Right ventricle myocardium superior (tissue), 1 donor: ENCODE measurements around the gene SCNN1A. TPM values are rescaled to one million over a fixed set of nuclear protein-coding genes. Genes with fewer than 3 reads are reported as not detected.

Experiments
- ATAC-seq: fragments of 200-7000 bp; cut with Tn5 transposase; one replicate; pipeline ENCODE4 v1.9.1; 2020; ENCODE audit warnings: mild to moderate bottlenecking; ENCODE audit not compliant: poor library complexity
- DNase-seq: peaks from one replicate; pipeline ENCODE4 v3.0.0-alpha.2; 2020
- intact Hi-C: fragments of 100-400 bp; cut with DNase I; formaldehyde crosslinking; loops from one replicate; pipeline ENCODE4 v1.11.2; 2022
- total RNA-seq: library from RNA; stranded (reverse); fragmentation: NEBNext Ultra II Directional; extraction: Animal tissue kit (Norgen Biotek cat#: 25700); gene quantifications from one replicate; pipeline ENCODE4 v1.2.1, GENCODE V29; 2021
- donor health status: DM: no; HTN: yes; CAD: no; lungs with severe emphysema.

Gene SCNN1A
- total RNA-seq, 1 donor from 2014 or later = not detected

DNA sequence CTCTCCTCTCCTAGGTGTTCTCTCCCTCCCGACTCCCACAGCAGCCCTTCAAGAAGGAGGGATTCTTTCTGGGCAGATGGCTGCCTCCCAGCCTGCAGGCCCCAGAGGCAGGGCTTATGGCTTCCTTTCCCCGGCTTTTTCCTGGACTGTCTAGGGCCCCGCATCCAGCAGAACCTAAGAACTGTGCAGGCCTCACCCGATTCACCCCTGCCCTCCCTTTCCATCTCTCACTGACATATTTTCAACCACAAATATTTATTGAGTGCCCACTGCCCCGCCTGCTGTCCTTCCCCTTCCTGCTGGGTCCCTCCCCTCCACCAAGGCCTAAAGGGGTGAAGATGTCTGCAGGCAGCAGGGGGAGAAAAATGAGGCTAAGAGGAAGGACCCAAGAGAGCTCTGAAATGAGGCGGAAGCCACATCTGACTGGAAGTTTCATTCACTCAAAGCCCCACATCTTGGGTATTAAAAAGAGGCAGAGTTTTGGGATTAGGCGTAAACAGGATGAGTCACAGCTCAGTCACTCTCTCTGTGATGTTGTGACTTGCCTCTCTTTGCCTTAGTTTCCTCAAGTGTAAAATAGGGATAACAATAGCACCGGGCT, 2.9 kb downstream of the SCNN1A start:
- ATAC-seq = no peak
- intact Hi-C loops = no loop called here

DNA sequence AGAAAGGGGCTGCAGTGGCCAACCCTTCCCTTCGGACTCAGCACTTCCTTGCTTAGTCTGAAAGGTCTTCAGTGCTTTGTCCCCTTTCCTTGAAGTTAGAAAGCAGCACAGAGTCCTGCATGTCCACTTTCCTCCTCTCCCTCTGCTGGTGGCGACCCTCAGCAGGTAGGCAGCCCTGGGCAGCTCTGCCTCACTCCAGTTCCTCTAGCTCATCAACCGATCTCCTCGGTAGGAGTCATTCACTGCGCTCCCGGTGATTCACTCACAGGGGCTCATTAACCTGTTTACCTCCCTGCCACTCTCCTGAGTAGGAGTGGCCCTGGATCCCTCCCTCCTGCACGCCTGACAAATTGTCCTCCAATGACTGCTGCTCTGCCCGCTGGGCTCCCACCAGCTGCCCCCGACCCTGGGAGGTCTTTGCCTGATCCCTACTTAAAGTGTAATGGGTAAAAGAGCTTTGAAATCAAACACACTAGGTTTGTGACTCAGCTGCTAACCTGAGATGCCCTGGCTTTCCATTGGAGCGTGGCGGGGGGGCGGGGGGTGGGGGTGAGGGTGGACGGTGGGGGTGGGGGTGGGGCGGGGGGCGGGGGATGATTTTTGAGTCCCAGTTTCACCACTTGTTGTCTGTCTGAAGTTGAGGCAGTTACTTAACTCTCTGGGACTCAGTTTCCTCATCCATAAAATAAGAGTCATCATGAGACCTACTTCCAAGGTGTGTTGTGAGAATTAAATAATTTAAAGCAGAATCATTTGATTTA, 4.2 kb downstream of the SCNN1A start:
- DNase-seq (no peak), ATAC-seq (no peak)
- intact Hi-C loops = no loop called here

More for the DNA sequence above, 2.9 kb downstream of the SCNN1A start:
- DNase-seq = no peak

DNA sequence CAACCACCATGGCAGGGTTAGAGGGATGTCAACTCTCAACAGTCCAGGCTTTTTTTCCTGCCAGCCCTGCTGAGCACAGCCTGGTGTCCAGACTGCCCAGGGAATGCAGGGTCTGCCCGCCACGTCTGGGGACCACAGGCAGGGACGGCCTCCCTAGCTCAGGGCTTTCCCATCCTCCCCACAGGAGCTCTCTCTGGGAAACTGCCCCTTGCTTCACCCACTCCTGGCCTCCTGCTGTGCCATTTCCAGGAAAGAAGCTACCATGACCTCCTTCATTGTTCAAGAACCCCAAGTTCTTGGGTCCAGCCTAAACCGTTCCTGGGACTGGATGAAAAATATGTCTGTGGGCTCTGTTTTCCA, 4.8 kb downstream of the SCNN1A start:
- no peak for ATAC-seq
- DNase-seq = no peak
- intact Hi-C loops = no loop called here

DNA sequence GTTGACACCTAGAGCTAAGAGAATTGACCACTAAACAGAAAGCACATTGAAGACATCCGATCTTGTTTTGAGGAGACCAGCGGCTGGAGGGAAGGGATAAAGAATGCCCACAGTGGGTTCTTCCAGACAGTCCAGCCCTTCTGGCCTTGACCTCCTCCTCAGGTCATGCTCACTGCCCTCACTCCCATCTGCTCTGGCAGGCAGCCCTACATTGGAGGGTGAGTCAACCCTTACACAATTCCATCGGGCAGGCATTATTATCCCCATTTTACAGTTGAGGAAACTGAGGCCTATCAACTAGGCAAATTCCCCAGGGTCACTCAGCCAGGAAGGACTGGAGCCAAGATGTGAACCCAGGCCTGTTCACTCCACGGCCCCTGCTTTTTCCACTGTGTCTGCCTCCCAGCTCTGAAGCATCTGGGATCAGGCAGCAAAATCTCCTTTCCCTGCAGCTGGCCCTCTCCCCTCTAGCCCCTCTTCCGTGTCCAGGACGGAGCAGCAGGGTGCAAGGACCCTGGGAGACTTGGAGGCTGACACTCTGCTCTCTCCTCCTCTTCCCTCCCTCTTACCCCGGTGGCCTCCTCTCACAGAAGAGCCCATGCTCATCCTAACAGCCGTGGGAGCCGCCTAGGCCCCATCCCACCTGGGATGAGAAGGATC, 5.3 kb downstream of the SCNN1A start:
- intact Hi-C loops = no loop called here
- no peak for DNase-seq
- ATAC-seq = no peak

DNA sequence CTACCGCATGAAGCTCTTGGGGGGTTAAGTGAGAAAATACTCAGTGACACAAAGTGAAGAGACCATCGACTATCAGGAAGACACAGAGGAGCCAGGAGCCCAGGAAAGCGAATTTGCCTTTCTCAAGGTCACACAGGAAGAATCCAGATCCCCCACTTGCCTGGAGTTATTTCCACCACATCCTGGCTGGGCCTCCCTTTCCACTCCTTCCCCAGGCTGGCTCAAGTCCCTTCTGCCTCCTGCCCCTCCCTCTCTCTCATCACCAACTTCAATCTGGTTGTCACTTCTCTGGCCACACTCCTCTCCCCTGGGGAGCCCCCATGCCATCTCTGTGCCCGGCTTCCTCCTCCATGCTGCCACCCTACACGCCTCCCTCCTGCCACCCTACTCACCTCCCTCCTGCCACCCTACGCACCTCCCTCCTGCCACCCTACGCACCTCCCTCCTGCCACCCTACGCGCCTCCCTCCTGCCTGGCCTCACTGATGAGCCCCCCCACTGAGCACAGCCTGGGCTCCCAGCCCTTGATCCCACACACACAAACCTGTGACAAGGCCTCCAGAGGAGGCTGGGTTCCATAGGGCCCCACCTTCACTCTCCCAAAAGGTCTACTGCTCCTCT, 6.3 kb downstream of the SCNN1A start:
- intact Hi-C loops = no loop called here
- ATAC-seq = no peak

DNA sequence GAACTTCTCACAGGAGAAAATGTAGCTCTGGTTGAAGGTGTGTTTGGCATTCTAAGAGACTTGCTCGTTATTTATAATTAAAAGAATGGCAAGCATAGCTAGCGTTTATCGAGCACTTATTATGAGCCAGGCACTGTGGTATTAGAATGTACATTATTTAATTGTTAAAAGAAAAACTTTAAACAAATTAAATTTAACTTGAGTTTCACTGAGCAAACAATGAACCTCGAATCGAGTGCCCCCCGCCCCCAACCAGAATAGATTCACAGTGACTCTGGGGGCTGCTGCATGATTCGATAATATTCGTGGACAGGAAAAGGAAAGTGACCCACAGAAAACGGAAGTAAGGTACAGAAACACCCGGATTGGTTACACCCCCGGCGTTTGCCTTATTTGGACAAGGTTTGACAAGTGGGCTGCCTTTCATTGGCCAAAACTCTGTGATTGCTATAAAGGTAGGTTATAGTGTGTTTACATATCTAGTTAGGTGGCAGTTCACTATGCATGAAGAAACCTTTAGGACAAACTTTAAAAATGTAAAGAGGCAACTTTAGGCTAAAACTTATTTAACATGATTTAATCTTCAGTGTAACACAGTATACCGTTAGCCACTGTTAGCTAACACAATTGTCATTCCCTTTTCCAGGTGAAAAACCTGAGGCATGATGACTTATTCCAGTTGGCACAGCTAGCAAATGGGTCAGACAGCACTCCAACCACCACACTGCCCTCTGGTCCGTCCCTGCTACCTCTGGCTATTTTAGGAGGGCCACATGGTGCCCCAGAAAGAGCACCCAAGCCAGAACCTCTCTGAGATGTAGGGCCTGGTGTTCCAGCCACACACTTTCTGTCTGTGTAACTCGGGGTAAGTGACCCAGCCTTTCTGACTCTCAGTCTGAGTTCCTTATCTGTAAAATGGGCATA, 7.1 kb downstream of the SCNN1A start:
- DNase-seq (no peak), ATAC-seq (no peak)
- intact Hi-C loops = no loop called here

More for the DNA sequence above, 6.3 kb downstream of the SCNN1A start:
- DNase-seq = peak; percentile 10

DNA sequence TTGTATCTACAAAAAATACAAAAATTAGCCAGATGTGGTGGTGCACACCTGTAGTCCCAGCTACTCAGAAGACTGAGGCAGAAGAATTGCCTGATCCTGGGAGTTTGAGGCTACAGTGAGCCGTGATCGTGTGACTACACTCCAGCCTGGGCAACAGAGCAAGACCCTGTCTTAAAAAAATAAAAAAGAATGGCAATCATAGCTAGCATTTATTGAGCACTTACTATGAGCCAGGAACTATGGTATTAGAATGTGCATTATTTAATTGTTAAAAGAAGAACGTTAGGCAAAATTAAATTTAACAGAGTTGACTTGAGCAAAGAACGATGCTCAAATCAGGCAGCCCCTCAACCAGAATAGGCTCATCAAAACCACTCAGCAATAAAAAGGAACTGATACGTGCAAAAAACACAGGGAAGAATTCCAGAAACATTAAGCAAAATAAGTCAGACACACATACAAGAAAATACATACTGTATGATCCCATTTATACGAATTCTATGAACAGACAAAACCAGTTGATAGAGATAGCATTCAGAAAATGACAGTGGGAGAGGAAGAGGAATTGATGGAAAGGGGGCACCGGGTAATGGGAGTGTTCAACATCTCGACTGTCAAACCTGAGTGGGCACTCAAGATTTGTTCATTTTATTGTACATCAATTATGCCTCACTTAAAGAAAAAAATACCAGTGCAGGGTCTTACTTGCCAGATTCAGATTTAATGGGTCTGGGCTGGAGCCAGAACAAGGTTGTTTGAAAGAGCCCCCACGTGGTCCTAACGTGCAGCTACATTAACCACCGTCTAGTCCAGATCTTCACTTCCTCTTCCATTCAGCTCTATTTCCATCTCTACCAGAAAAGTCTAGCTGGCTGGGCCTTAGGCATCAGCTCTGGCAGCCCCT, 8.0 kb downstream of the SCNN1A start:
- ATAC-seq (peak; percentile 28), DNase-seq (no peak)
- intact Hi-C loops = no loop called here

DNA sequence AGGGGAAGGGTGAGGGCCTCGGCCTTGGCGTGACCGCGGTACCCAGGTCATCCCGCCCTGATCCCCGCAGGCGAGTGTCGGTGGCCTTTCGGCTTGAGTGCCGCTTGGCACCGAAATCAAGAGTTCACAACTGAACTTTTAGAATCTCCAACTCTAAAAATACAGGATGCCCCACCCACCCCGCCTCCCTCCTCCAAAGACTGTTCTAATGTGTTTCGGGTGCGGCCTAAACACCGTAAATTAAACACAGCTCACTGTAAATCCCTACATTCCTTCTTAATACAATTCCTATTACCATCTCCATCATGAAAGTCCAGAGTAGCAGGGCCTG, 11.4 kb downstream of the SCNN1A start:
- intact Hi-C loops = no loop called here
- DNase-seq (no peak), ATAC-seq (peak; percentile 9)

DNA sequence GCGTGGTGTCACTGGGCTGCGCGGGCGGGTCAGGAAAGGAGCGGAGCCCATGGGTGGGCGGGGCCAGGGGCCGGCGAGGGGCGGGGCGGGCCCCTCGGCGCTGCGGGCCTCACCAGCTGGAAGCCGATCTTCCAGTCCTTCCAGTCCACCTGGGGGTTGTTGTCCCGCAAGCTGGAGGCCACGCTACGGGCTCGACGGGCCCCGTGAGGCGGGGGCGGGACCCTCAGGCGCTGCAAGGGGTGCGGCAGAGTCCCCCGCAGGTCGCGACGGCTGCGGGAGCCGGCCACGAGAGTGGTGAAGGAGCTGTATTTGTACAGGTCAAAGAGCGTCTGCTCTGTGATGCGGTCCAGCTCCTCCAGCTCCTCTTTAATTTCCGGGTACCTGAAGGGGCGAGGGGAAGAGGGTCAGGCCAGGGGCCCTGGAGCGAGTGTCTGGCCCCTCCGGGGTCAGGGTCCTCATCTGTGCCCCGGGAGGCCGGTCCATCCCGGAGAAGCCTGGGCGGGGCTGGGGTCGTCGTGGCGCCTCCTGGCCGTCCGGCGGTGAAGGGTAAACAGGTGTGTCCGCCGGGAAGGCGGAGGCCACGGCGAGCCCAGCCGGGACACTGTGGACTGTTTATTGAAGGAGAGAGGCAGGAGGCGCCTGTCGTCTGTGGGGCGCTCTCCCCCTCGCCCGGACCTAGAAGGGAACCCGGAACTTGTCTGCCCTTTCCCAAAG, 11.9 kb downstream of the SCNN1A start:
- DNase-seq (peak; percentile 85), ATAC-seq (peak; percentile 96)
- intact Hi-C loops = no loop called here

DNA sequence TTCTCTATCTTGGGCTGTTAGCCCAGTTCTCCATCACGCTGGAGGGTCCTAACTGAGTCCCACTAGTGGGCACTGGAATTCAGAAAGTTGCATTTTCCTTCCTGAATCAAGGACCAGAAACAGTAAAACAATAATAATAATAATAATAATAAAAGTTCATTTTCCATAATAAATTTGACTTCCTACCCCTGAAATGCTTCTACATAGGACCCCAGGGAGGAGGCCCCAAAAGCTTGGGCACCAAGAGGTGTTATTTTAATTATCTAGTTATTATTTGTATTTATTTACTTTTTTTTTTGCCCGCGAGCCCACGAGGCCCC, 12.4 kb downstream of the SCNN1A start:
- intact Hi-C loops = no loop called here
- ATAC-seq (no peak), DNase-seq (no peak)

DNA sequence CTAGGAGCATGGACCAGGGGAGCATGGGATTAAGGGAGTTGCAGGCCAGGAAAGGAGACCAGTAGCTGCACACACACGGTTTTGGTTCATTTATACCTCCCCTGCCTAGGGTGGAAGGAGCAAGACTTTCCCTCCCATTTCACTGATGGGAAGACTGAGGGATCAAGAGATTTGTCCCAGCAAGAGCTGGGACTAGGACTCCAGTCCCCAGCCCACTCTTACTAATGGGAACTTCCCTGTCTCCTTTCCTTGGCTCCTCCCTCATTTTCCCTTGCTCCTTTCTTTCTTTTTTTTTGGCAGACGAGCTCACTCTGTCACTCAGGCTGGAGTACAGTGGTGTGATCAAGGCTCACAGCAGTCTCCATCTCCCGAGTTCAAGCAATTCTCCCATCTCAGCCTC, 13.0 kb downstream of the SCNN1A start:
- DNase-seq = no peak
- intact Hi-C loops = no loop called here
- no peak for ATAC-seq

DNA sequence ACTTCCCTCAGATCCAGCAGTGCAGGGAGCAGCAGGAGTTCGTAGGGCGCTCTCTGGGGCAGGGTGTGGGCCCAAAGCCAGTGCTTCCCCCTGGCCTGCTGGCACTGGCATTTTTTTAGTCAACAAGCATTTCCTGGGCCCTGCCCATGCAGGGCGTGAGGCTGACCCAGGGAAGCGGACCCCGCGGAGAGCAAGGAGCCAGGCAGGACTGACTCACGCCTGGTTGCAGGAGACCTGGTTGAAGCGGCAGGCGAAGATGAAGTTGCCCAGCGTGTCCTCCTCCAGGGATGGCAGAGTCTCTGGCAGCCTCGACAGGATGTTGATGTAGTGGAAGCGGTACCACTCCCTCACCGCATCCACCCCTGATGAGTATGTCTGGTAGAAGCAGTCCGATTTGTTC, 13.5 kb downstream of the SCNN1A start:
- peak; percentile 50 for ATAC-seq

DNA sequence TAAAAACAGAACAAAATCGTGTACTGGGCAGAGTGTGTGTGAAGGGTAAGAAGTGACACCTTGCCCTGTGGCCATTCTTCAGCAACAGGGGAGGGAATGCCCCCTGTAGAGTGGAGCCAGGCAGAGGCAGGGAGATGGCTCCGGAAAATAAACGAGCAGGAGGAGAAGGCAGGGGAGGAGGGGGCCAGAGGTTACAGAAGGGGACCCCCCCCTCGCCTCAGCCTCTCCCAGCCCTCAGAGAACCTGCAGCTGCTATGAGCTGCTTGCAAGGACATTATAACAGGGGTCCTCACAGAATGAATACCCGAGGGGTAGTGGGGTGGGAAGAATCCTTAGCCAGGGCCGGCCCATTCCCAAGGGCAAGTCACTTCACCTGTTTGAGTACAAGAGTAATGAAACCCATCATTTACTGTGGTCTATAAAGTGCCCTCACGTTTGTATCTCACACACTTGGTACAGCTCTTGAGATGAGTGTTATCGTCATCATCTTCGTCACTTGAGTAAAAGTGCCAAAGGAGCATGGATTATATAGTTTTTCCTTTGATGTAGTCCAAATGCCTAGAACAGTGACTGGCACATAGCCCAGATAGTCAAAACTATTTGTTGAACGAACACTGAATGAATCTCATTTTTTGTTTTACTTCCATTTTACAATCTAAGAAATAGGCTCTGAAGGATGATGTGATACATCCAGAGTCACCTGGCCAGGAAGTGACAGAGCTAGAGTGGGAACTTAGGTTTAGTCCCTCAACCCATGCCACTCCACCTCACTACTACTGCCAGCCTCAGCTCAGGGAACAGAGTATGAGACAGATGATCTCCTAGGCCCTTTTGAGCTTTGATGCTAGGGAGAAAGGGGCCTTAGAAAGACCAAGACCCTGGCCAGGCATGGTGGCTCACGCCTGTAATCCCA, 14.5 kb downstream of the SCNN1A start:
- ATAC-seq (no peak), DNase-seq (no peak)
- intact Hi-C loops = no loop called here

More for the DNA sequence above, 13.5 kb downstream of the SCNN1A start:
- peak; percentile 82 for DNase-seq
- intact Hi-C loops = no loop called here

DNA sequence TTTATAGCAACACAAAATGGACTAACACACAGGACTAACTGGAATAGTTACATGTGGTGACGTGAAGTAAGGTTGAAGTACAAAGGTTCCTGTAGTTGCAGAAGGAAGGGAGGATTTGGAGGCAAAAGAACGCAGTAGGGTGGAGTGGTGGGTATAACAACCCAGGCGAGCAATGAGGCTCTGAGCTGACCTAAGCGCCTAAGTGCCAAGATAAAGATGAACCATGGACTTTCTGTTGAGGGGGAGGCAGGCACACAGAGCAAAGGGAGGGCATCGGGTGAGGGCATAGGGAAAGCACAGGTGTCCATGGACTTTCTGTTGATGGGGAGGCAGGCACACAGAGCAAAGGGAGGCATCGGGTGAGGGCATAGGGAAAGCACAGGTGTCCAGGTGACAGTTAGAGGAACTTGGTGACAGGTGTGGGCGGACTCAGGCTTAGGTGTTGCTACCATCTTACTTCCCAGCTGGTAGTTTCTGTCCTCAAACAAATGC, 15.2 kb downstream of the SCNN1A start:
- intact Hi-C loops = no loop called here
- DNase-seq = no peak
- no peak for ATAC-seq

DNA sequence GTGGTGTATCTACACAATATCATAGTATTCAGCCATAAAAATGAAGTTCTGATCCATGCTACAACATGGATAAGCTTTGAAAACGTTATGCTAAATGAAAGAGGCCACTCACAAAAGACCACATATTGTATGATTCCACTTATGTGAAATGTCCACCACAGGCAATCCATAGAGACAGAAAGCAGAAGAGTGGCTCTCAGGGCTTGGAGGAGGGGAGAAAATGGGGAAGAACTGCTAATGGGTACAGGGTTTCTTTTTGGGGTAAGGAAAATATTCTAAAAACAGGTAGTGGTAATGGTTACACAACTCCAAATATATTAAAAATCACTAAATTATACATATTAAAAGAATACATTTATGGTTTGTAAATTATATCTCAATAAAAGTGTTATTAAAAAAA, 16.5 kb downstream of the SCNN1A start:
- DNase-seq (no peak), ATAC-seq (no peak)
- intact Hi-C loops = no loop called here

DNA sequence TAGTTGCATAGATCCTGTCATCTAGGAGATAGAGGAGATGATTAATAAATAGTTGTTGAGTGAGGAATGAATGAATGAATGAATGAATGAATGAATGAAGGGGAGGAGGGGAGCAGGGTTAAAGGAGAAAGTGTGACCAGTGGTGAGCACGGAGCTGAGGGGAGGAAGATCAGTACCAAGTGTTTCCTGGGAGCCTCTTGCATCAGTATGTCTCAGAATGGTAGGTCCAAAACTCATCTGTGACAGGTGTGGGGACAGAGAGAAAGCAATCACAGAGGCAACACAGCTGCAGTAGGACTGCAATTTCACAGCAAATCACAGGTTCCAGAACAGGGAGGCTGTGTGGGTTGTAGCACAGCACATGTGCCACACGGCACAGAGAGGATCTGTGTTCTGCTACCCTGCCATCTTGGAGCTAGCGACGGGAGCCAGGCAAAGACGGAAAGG, 19.0 kb downstream of the SCNN1A start:
- ATAC-seq (no peak), DNase-seq (no peak)
- intact Hi-C loops = no loop called here
